Measurements from ENCODE around the gene CACNA2D3. TPM values are rescaled to one million over a fixed set of nuclear protein-coding genes. Genes with fewer than 3 reads are reported as not detected.

CACNA2D3 gene
- total RNA-seq, 2 experiments from 2014 or later: not detected

DNA sequence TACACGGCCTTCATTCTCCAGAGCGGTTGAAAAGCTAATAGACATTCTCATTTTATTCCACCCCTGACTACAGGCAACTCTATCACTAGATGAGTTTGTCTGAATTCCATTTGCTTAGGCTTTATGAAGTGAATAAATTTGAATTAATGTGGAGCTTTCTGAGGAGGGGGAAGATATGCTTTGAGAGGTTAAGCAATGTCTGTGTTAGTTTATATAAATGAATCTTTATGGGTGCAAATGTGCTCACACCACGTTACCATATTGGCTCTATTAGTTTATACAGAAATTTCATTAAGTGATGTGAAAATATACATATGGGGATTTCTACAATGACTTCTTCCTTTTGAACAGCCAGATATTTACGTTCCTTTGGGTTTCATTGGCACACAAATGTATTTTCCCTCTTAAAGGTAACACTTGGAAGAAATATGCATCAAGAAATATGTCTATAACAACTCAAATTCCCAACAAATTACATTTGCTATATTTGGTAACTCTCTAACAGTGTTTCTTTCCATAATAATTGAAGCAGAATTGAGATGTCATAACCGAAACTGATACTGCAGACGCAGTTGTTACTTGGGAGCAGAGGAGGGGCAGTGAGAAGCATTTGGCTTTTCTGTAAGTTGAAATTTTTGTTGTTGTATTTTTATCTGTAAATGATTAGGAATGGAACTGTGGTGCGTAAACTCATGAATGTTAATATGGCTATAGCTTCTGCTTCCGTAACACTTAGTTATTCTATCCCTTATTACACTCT lies 359.4 kb downstream of the CACNA2D3 start:
- H3K27ac ChIP-seq (ENCODE audit: low read depth, low read length, poor library complexity, severe bottlenecking): no peak overlapping the region
- CTCF ChIA-PET (ENCODE audit: unreplicated experiment): no interaction called here
- no peak overlapping the region for H3K4me3 ChIP-seq (ENCODE audit: low read depth, low read length, poor library complexity, severe bottlenecking)
- POLR2A ChIA-PET: interaction anchor here (0.6 kb wide), 1 partner anchor 10 kb away, joined by 3 read pairs; no protein-coding TSS in a partner anchor
- no peaks in the 10 kb centered on the region for H3K9me2 ChIP-seq (ENCODE audit: insufficient read depth, low read length)
- no TSS peak for BruUV-seq (replicated peaks)
- H3K9me3 ChIP-seq (ENCODE audit: low read length): no peaks in the 10 kb centered on the region
- intact Hi-C loops (cut with micrococcal nuclease; ENCODE audit: unreplicated experiment): no loop called here
- no peaks in the 10 kb centered on the region for H3K36me3 ChIP-seq (ENCODE audit: insufficient read depth, low read length)
- H3K4me1 ChIP-seq (ENCODE audit: insufficient read depth, low read length, poor library complexity, severe bottlenecking): no peaks in the 10 kb centered on the region
- no peaks in the 10 kb centered on the region for H3K79me2 ChIP-seq (ENCODE audit: insufficient read depth, low read depth, low read length)
- H4K20me1 ChIP-seq (ENCODE audit: insufficient read depth, low read length): no peaks in the 10 kb centered on the region
- no peak for DNase-seq (ENCODE audit: low spot score)
- TF ChIP-seq, protein P1, sequence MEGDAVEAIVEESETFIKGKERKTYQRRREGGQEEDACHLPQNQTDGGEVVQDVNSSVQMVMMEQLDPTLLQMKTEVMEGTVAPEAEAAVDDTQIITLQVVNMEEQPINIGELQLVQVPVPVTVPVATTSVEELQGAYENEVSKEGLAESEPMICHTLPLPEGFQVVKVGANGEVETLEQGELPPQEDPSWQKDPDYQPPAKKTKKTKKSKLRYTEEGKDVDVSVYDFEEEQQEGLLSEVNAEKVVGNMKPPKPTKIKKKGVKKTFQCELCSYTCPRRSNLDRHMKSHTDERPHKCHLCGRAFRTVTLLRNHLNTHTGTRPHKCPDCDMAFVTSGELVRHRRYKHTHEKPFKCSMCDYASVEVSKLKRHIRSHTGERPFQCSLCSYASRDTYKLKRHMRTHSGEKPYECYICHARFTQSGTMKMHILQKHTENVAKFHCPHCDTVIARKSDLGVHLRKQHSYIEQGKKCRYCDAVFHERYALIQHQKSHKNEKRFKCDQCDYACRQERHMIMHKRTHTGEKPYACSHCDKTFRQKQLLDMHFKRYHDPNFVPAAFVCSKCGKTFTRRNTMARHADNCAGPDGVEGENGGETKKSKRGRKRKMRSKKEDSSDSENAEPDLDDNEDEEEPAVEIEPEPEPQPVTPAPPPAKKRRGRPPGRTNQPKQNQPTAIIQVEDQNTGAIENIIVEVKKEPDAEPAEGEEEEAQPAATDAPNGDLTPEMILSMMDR (conservative IDR thresholded peaks at IDR 0.05; ENCODE audit: low read length): no peak
- no peak for TF ChIP-seq EZH2phosphoT487 (IDR thresholded peaks at IDR 0.05; ENCODE audit: borderline replicate concordance, low read depth, low read length)
- H3K4me2 ChIP-seq (ENCODE audit: low read length): no peak overlapping the region
- H2AFZ ChIP-seq (ENCODE audit: low read length): no peak overlapping the region

DNA sequence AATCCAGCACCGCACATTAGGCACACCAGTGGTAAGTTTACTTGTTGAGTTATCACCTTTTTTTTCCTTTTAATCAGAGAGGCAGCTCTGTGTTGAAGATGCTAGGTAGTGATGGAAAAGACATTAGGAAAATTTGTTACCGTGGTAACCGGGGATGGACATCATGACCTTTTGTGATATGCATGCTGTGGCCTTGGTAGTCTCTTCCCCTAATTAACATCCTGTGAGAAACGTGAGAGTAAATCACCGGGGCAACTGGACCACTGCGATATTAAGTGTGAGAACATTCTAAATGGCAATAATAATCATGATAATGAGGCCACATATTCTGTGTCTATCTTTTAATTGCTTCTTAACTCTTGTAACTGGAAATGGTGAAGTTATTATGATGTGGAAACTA lies 362.0 kb downstream of the CACNA2D3 start:
- Histone ChIP-seq H3K79me2 (ENCODE audit: insufficient read depth, low read depth, low read length) (no peaks in the 10 kb centered on the region), H3K4me1 (ENCODE audit: insufficient read depth, low read length, poor library complexity, severe bottlenecking) (no peaks in the 10 kb centered on the region), H3K4me2 (ENCODE audit: low read length) (no peak overlapping the region), H3K36me3 (ENCODE audit: insufficient read depth, low read length) (no peaks in the 10 kb centered on the region), H3K9me3 (ENCODE audit: low read length) (no peaks in the 10 kb centered on the region), H3K27ac (ENCODE audit: low read depth, low read length, poor library complexity, severe bottlenecking) (no peak overlapping the region), H3K9me2 (ENCODE audit: insufficient read depth, low read length) (no peaks in the 10 kb centered on the region), H3K4me3 (ENCODE audit: low read depth, low read length, poor library complexity, severe bottlenecking) (no peak overlapping the region), H2AFZ (ENCODE audit: low read length) (no peak overlapping the region), H4K20me1 (ENCODE audit: insufficient read depth, low read length) (no peaks in the 10 kb centered on the region)
- no TSS peak for BruUV-seq (replicated peaks)
- no peak for DNase-seq (ENCODE audit: low spot score)
- ChIA-PET CTCF (ENCODE audit: unreplicated experiment) (no interaction called here), POLR2A (no interaction called here)
- TF ChIP-seq EZH2phosphoT487 (IDR thresholded peaks at IDR 0.05; ENCODE audit: borderline replicate concordance, low read depth, low read length): no peak
- TF ChIP-seq, protein P1 (conservative IDR thresholded peaks at IDR 0.05; ENCODE audit: low read length): no peak
- intact Hi-C loops (cut with micrococcal nuclease; ENCODE audit: unreplicated experiment): no loop called here

DNA sequence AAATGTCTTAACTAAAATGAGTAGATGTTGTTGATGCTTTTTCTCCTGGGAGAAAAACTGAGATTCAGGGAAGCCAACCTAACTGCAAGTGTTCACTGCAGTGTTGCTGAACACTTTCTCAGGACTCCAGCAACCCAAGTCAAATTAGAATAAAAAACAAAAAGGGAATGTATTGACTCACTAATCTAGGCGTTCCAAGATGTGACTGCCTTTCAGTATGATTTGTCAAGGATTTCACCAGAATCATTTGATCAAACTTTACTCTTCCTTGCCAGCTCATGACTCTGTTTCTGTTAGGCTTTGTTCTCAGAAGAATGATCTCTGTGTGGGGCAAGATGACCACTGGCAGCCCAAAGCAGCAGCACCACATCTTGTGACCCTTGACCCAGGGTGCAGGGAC lies 364.0 kb downstream of the CACNA2D3 start:
- ChIA-PET POLR2A (no interaction called here), CTCF (ENCODE audit: unreplicated experiment) (no interaction called here)
- TF ChIP-seq, protein P1 (conservative IDR thresholded peaks at IDR 0.05; ENCODE audit: low read length): no peak
- no peak for TF ChIP-seq EZH2phosphoT487 (IDR thresholded peaks at IDR 0.05; ENCODE audit: borderline replicate concordance, low read depth, low read length)
- Histone ChIP-seq H3K9me2 (ENCODE audit: insufficient read depth, low read length) (no peaks in the 10 kb centered on the region), H3K4me2 (ENCODE audit: low read length) (no peak overlapping the region), H3K27ac (ENCODE audit: low read depth, low read length, poor library complexity, severe bottlenecking) (no peak overlapping the region), H3K36me3 (ENCODE audit: insufficient read depth, low read length) (no peaks in the 10 kb centered on the region), H2AFZ (ENCODE audit: low read length) (no peak overlapping the region), H4K20me1 (ENCODE audit: insufficient read depth, low read length) (no peaks in the 10 kb centered on the region), H3K9me3 (ENCODE audit: low read length) (no peaks in the 10 kb centered on the region), H3K4me1 (ENCODE audit: insufficient read depth, low read length, poor library complexity, severe bottlenecking) (no peaks in the 10 kb centered on the region), H3K4me3 (ENCODE audit: low read depth, low read length, poor library complexity, severe bottlenecking) (no peak overlapping the region), H3K79me2 (ENCODE audit: insufficient read depth, low read depth, low read length) (no peaks in the 10 kb centered on the region)
- BruUV-seq (replicated peaks): no TSS peak
- DNase-seq (ENCODE audit: low spot score): no peak
- intact Hi-C loops (cut with micrococcal nuclease; ENCODE audit: unreplicated experiment): no loop called here
